Body of pancreas (tissue), 4 donors: ENCODE measurements around the gene PRR15L. TPM values are rescaled to one million over a fixed set of nuclear protein-coding genes. Genes with fewer than 3 reads are reported as not detected.
"Not testable (repeated sequence)": the region's sequence is repeated elsewhere in the genome, so short reads cannot be mapped to it uniquely, and the experiment has no call there.

Experiments
- ATAC-seq: fragments of 150-250 bp; one replicate; pipeline ENCODE4 v1.9.1; 2016
- DNase-seq, 4 donors: peaks; one replicate each; pipeline ENCODE4 v3.0.0-alpha.2; 2019
- H3K27ac ChIP-seq, 4 donors: fragments of 200-600 bp; sonication (generic); 1 replicate in 3 of 4; 2 replicates in 1 of 4; pipeline versions ENCODE4 v1.5.1 to v1.6.1; 2016 to 2019; ENCODE audit warnings: mild to moderate bottlenecking in 1 of 4, mixed read lengths in 1 of 4, moderate library complexity in 1 of 4
- H3K27me3 ChIP-seq, 2 donors: fragments of 200-600 bp; sonication (generic); one replicate each; pipeline ENCODE4 v1.6.0; 2016; ENCODE audit warnings: mild to moderate bottlenecking in 1 of 2
- H3K36me3 ChIP-seq, 2 donors: fragments of 200-600 bp; sonication (generic); replicated peaks in 1 of 2; 2 replicates each; pipeline ENCODE4 v1.5.1; 2016; ENCODE audit warnings: low read depth in 2 of 2; ENCODE audit not compliant: insufficient read depth in 1 of 2
- H3K4me1 ChIP-seq: fragments of 200-600 bp; sonication (generic); one replicate; pipeline ENCODE4 v1.6.0; 2016
- H3K4me3 ChIP-seq, 2 donors: fragments of 200-600 bp; sonication (generic); 1 replicate in 1 of 2; 2 replicates in 1 of 2; pipeline ENCODE4 v1.5.1; 2016 to 2019
- H3K9me3 ChIP-seq, 3 donors: fragments of 200-600 bp; sonication (generic); 1 replicate in 2 of 3; 2 replicates in 1 of 3; pipeline ENCODE4 v1.5.1; 2016
- POLR2A ChIP-seq, 3 donors: fragments of 450-650 bp; IDR thresholded peaks; one replicate each; pipeline ENCODE4 v1.6.1; 2016; ENCODE audit warnings: antibody characterized with exemption in 3 of 3, mild to moderate bottlenecking in 2 of 3
- WGBS, 2 donors: methylation state at CpG; one replicate each; pipeline ENCODE4 v1.1.5; 2017; 5-methylcytosine and 5-hydroxymethylcytosine counted together
- intact Hi-C: fragments of 100-400 bp; cut with DNase I; formaldehyde crosslinking; loops from one replicate; pipeline ENCODE4 v1.15.1; 2023
- total RNA-seq, 2 donors: library from RNA; depleted of rRNA; stranded (reverse); fragments of >200 nt; gene quantifications; one replicate each; pipeline ENCODE4 v1.1.0, GENCODE V29; 2016
- TF ChIP-seq, protein P1 (sequence below), 7 experiments: fragments of 450-650 bp in 4 of 7; fragments of 200-600 bp in 3 of 7; sonication (generic) in 3 of 7; IDR thresholded peaks; one replicate each; pipeline ENCODE4 v1.5.1; 2016 to 2019; ENCODE audit warnings: antibody characterized with exemption in 7 of 7

PRR15L gene
- total RNA-seq, 2 donors from 2014 or later: 36.6 to 63.3 TPM

GRCh38 chr17:48003417-48004151 lies 45.9 kb upstream of the PRR15L start:
- DNase-seq (no peak), ATAC-seq (no peak)
- intact Hi-C loops: no loop called here
- Histone ChIP-seq H3K27me3 (no peaks in the 10 kb centered on the region), H3K36me3 (no peaks in the 10 kb centered on the region), H3K4me1 (peaks cover 5% of the 10 kb centered on the region), H3K9me3 (no peaks in the 10 kb centered on the region), H3K27ac (peak overlapping the region in 1 of 4 donors; percentile 60), H3K4me3 (no peak overlapping the region)
- WGBS, 2 donors: 72 to 80% methylated on average over 16 to 17 of the region's 17 CpGs
- TF ChIP-seq, protein P1, sequence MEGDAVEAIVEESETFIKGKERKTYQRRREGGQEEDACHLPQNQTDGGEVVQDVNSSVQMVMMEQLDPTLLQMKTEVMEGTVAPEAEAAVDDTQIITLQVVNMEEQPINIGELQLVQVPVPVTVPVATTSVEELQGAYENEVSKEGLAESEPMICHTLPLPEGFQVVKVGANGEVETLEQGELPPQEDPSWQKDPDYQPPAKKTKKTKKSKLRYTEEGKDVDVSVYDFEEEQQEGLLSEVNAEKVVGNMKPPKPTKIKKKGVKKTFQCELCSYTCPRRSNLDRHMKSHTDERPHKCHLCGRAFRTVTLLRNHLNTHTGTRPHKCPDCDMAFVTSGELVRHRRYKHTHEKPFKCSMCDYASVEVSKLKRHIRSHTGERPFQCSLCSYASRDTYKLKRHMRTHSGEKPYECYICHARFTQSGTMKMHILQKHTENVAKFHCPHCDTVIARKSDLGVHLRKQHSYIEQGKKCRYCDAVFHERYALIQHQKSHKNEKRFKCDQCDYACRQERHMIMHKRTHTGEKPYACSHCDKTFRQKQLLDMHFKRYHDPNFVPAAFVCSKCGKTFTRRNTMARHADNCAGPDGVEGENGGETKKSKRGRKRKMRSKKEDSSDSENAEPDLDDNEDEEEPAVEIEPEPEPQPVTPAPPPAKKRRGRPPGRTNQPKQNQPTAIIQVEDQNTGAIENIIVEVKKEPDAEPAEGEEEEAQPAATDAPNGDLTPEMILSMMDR (IDR thresholded peaks at IDR 0.05): no peak
- TF ChIP-seq POLR2A (IDR thresholded peaks at IDR 0.05): no peak

GRCh38 chr17:48002916-48003416 lies 45.3 kb upstream of the PRR15L start:
- no peak for TF ChIP-seq POLR2A (IDR thresholded peaks at IDR 0.05)
- TF ChIP-seq, protein P1 (IDR thresholded peaks at IDR 0.05): no peak
- ATAC-seq (no peak), DNase-seq (no peak)
- intact Hi-C loops: no loop called here
- Histone ChIP-seq H3K27ac (peak overlapping the region in 3 of 4 donors; percentile 10 to 60 (median 42)), H3K9me3 (no peaks in the 10 kb centered on the region), H3K36me3 (no peaks in the 10 kb centered on the region), H3K27me3 (no peaks in the 10 kb centered on the region), H3K4me3 (no peak overlapping the region), H3K4me1 (peaks cover 5% of the 10 kb centered on the region)
- WGBS, 2 donors: 63 to 67% methylated on average over 7 of the region's 7 CpGs

GRCh38 chr17:48002266-48002915 lies 44.7 kb upstream of the PRR15L start:
- intact Hi-C loops: no loop called here
- DNase-seq (peak in 1 of 4 donors; percentile 41), ATAC-seq (peak; percentile 58)
- WGBS, 2 donors: 38 to 53% methylated on average over 4 of the region's 4 CpGs
- H3K4me1 ChIP-seq: peaks cover 5% of the 10 kb centered on the region
- H3K27ac ChIP-seq: peak overlapping the region in 3 of 4 donors; percentile 10 to 60 (median 42)
- no peaks in the 10 kb centered on the region for H3K36me3 ChIP-seq
- H3K4me3 ChIP-seq: no peak overlapping the region
- H3K27me3 ChIP-seq: no peaks in the 10 kb centered on the region
- no peak for TF ChIP-seq POLR2A (IDR thresholded peaks at IDR 0.05)
- TF ChIP-seq, protein P1 (IDR thresholded peaks at IDR 0.05): no peak
- H3K9me3 ChIP-seq: no peaks in the 10 kb centered on the region

- H3K27ac ChIP-seq: peak overlapping the region in 1 of 4 donors; percentile 60
- H3K4me1 ChIP-seq, H3K9me3 ChIP-seq, H3K27me3 ChIP-seq, H3K36me3 ChIP-seq, DNase-seq, intact Hi-C loops, H3K4me3 ChIP-seq, ATAC-seq: not testable (repeated sequence)
- 90 to 91% methylated on average over 5 of the region's 5 CpGs for WGBS, 2 donors
These were observed 44.0 kb upstream of the PRR15L start for GRCh38 chr17:48001657-48002056.

DNA sequence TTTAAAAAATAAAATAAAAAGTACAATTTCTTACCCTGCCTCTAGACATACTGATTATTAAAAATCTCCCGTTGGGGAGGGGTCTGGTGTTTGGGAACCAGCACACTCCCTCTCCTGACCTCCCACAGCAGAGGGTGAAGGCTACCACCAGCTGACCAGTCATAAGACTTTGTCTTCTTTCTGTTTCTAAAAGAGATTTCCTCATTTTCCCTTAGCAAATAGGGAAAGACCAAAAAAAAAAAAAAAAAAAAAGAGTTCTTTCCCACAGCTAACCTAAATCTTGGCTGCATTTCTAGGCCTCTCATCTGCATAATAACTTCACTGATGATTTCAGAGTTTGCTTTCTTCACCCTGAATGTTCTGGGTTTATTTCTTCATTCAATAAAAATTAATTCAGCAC lies 43.5 kb upstream of the PRR15L start:
- WGBS, 2 donors: 65 to 72% methylated on average over 1 of the region's 1 CpG
- intact Hi-C loops: no loop called here

More for the DNA sequence above, 43.5 kb upstream of the PRR15L start:
- Histone ChIP-seq H3K27ac (no peak overlapping the region), H3K4me3 (no peak overlapping the region), H3K4me1 (peaks cover 6% of the 10 kb centered on the region), H3K9me3 (no peaks in the 10 kb centered on the region), H3K27me3 (no peaks in the 10 kb centered on the region), H3K36me3 (no peaks in the 10 kb centered on the region)
- no peak for TF ChIP-seq POLR2A (IDR thresholded peaks at IDR 0.05)
- TF ChIP-seq, protein P1 (IDR thresholded peaks at IDR 0.05): no peak
- DNase-seq (no peak), ATAC-seq (no peak)
